ENCODE results near the gene ZNF335.

GRCh38 chr20:45920462-45921336, 51.3 kb downstream of the ZNF335 start:
- TF ChIP-seq, protein P1, sequence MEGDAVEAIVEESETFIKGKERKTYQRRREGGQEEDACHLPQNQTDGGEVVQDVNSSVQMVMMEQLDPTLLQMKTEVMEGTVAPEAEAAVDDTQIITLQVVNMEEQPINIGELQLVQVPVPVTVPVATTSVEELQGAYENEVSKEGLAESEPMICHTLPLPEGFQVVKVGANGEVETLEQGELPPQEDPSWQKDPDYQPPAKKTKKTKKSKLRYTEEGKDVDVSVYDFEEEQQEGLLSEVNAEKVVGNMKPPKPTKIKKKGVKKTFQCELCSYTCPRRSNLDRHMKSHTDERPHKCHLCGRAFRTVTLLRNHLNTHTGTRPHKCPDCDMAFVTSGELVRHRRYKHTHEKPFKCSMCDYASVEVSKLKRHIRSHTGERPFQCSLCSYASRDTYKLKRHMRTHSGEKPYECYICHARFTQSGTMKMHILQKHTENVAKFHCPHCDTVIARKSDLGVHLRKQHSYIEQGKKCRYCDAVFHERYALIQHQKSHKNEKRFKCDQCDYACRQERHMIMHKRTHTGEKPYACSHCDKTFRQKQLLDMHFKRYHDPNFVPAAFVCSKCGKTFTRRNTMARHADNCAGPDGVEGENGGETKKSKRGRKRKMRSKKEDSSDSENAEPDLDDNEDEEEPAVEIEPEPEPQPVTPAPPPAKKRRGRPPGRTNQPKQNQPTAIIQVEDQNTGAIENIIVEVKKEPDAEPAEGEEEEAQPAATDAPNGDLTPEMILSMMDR (IDR thresholded peaks at IDR 0.05; ENCODE audit: low read depth, low read length): no peak
- TF ChIP-seq, protein P2, sequence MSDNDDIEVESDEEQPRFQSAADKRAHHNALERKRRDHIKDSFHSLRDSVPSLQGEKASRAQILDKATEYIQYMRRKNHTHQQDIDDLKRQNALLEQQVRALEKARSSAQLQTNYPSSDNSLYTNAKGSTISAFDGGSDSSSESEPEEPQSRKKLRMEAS (IDR thresholded peaks at IDR 0.05; ENCODE audit: low read depth, low read length): no peak
- no peak for TF ChIP-seq POLR2A (IDR thresholded peaks at IDR 0.05; ENCODE audit: extremely low read depth, insufficient read length)
- no peak for TF ChIP-seq MYC (IDR thresholded peaks at IDR 0.05; ENCODE audit: low read depth, low read length)

Measured in NB4 (cell line).